GM19372 (cell line): Measurements from ENCODE around the gene GFRA4.

ENCODE experiments used
- ATAC-seq: cut with Tn5 transposase; IDR thresholded peaks from one replicate; pipeline ENCODE4 v1.9.1; 2021; ENCODE audit warnings: mild to moderate bottlenecking, low read depth, moderate library complexity; ENCODE audit not compliant: unreplicated experiment

GFRA4 gene

GRCh38 chr20:3674995-3675900 lies 12.0 kb upstream of the GFRA4 start:
- ATAC-seq = no peak

- ATAC-seq = no peak
Measured at GRCh38 chr20:3674447-3674846, 11.2 kb upstream of the GFRA4 start.

DNA sequence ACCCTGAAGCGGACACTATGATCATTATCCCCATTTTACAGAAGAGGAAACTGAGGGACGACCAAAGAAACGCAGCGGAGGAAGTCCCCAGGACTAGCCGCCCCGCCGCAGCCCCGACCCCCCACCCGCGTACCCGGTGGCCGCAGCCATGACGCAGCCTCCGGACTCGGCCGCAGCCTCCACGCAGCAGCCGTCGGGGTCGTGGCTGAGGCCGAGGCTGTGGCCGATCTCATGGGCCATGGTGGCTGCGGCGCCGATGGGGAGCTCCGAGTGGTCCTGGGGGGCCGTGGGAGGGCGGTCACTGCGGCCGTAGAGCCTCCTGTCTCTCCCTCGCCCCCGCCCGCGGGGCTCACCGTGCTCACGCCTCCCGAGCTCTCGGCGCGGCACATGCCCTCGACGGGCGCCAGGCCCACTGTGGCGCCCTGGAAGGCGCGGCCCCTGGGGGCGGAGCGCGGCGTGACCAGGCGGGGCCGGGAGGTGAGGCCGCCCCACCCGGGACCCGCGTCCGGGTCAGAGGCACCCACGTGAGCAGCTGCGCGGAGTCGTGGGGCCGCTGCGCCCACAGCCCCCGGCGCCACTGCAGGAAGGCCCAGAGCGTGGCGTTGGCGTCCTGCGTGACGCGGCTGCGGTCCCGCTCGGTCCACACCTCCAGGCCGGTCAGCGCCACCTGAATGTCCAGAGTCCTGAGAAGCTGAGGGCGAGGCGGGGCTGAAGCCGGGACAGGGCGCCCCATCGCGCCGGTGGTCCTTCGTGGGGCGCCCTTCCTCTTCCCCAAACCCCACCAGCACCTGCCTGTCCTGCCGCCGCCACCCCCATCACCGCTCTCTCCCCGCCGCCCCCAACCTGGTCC lies 10.2 kb upstream of the GFRA4 start:
- no peak for ATAC-seq

GRCh38 chr20:3672547-3673171 lies 9.5 kb upstream of the GFRA4 start:
- ATAC-seq = no peak

- no peak for ATAC-seq
Measured at GRCh38 chr20:3671986-3672546, 8.9 kb upstream of the GFRA4 start.

GRCh38 chr20:3670945-3671344 lies 7.7 kb upstream of the GFRA4 start:
- no peak for ATAC-seq

DNA sequence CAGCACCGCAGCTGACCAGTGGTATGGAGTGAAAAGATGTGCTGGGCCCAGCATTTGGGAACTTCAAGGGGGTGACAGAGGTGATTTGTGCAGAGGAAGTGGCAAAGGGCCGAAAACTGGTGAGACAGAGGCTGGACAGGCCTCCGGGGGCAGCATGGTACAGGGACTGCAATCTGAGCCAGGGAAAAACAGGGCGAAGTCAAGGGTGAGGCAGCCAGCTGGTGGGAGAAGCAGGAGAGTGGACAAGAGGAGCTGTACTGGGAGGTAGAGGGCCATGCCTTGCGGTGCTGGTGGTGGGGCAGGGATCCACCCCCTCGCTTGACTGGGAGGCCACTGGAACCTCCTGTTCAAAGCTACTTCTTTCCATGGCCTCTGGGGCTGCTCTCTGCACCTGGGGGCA lies 7.3 kb upstream of the GFRA4 start:
- ATAC-seq = no peak

- no peak for ATAC-seq
Measured at GRCh38 chr20:3669710-3670367, 6.6 kb upstream of the GFRA4 start.

- no peak for ATAC-seq
Measured at GRCh38 chr20:3667434-3668037, 4.3 kb upstream of the GFRA4 start.

- ATAC-seq = no peak
Measured at GRCh38 chr20:3663858-3664257, 659 bp upstream of the GFRA4 start.

DNA sequence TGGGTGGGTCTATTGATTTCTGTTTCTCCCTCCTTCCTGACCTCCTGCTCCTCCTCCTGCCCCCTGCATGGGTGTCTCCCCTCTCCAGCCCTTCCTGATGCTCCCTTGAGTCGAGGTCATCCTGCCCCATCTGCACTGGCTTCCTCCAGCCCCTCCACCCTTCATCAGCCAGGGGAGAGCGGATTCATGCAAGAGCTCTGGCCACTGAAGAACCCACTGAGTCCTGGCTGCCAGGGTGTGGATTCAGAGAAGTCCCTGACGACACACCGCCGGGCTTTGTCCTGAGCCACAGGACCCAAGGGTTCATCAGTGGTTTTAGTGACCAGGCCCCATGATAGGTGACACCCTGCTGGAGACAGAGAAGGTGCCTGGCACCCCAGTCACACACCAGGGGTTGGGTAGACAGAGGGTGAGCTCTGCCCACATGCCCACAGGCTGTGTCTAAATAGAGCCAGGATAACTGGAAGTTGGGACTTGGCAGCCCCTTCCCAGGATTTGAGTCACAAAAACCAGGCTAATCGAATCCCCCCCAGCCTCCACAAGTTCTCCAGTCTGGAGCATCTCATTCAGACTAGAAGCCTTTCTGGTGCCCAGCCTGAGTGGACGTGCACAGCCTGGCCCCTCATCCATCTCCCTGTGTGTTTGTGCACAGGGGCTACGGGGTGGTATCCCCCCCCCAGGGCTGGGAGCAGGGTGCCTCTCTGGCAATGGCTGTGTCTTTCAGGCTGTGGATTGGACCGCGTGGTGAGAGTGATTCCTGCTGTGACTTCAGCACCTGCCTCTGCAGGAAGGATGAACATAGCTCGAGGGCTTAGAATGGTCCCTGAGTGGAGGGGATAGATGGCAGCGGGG lies 1.2 kb downstream of the GFRA4 start:
- ATAC-seq = no peak

GRCh38 chr20:3661060-3661813 lies 2.0 kb downstream of the GFRA4 start:
- no peak for ATAC-seq

GRCh38 chr20:3660262-3661059 lies 2.7 kb downstream of the GFRA4 start:
- no peak for ATAC-seq

- ATAC-seq = no peak
Measured at GRCh38 chr20:3659492-3660261, 3.5 kb downstream of the GFRA4 start.

DNA sequence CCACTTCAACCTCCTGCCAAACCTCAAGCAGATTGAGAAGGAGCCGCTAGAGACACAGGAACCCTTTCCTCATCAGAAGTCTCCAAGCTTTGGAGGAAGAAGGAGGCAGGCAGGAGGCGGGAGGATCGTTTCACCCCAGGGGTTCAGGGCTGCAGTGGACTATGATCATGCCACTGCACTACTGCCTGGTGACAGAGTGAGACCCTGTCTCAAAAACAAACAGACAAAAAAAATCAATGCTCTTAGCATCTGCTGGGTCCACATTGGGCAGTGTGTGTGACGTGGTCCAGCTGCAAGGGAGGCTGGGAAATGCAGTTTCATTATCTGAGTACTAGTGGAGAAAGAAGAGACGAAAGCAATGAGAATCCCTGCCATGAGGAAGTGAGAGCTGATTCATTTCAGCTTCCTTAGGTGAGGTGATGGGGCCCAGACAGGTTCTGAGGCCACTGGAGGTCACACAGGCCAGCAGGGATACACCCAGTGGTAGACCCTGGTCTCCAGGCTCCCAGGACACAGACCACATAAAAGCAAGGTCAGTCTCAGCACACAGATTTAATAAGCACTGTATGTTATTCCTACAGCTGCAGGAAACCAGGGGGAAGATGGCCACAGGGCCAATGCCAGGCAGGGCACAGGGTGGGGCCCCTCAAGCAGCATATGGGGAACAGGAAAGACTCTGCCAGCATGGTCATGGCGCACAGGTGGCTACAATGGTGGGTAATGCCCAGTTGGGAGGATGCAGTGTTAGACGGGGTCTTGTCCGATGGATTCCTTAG lies 4.3 kb downstream of the GFRA4 start:
- peak; percentile 80 for ATAC-seq
